Common myeloid progenitor, CD34-positive (primary cell): ENCODE data around the gene SEMG2.

Experiments used
- CTCF ChIA-PET: fragments of 350-600 bp; sonication (Branson Sonifier 250); formaldehyde crosslinking; loops from one replicate; lab custom pipeline; 2021; ENCODE audit warnings: antibody characterized with exemption; lab: Charles Lee
- POLR2A ChIA-PET: fragments of 350-600 bp; sonication (Branson Sonifier 250); formaldehyde crosslinking; loops from one replicate; lab custom pipeline; 2021; ENCODE audit warnings: antibody characterized with exemption; lab: Charles Lee
- DNase-seq, 3 donors: peaks; one replicate each; pipeline versions ENCODE4 v3.0.0 to v3.0.0-alpha.2; 2013
- H3K27ac ChIP-seq, 2 experiments: 1 replicate in 1 of 2; 2 replicates in 1 of 2; pipeline ENCODE4 v1.7.0; 2013; ENCODE audit warnings: inconsistent platforms in 2 of 2, low read length in 2 of 2, mild to moderate bottlenecking in 2 of 2, low read depth in 1 of 2, moderate library complexity in 1 of 2; ENCODE audit not compliant: severe bottlenecking in 2 of 2, insufficient read depth in 1 of 2, poor library complexity in 1 of 2
- H3K27me3 ChIP-seq, 5 experiments: replicated peaks in 2 of 5; 1 replicate in 3 of 5; 2 replicates in 2 of 5; pipeline versions ENCODE4 v1.6.1 to v1.7.0; 2013; ENCODE audit warnings: low read length in 4 of 5, mild to moderate bottlenecking in 2 of 5, moderate library complexity in 2 of 5, inconsistent platforms in 1 of 5; ENCODE audit not compliant: insufficient read depth in 5 of 5, control insufficient read depth in 4 of 5
- H3K36me3 ChIP-seq, 4 experiments: 1 replicate in 2 of 4; 2 replicates in 2 of 4; pipeline versions ENCODE4 v1.6.1 to v1.7.0; 2013; ENCODE audit warnings: low read length in 3 of 4, control low read depth in 1 of 4, mild to moderate bottlenecking in 1 of 4; ENCODE audit not compliant: control insufficient read depth in 4 of 4, insufficient read depth in 4 of 4
- H3K4me1 ChIP-seq, 4 experiments: 1 replicate in 3 of 4; 2 replicates in 1 of 4; pipeline versions ENCODE4 v1.6.1 to v1.7.1; 2013; ENCODE audit warnings: low read length in 3 of 4, mild to moderate bottlenecking in 3 of 4, control low read depth in 1 of 4, inconsistent platforms in 1 of 4, moderate library complexity in 1 of 4; ENCODE audit not compliant: control insufficient read depth in 4 of 4, insufficient read depth in 4 of 4; ENCODE audit errors: control extremely low read depth in 1 of 4
- H3K4me3 ChIP-seq, 7 experiments: 1 replicate in 4 of 7; 2 replicates in 3 of 7; pipeline versions ENCODE4 v1.5.1 to v1.7.0; 2013; ENCODE audit warnings: mild to moderate bottlenecking in 7 of 7, low read length in 6 of 7, moderate library complexity in 6 of 7, inconsistent platforms in 2 of 7, low read depth in 2 of 7, control low read depth in 1 of 7; ENCODE audit not compliant: insufficient read depth in 4 of 7, control insufficient read depth in 1 of 7; ENCODE audit errors: extremely low read depth in 1 of 7
- H3K9me3 ChIP-seq, 5 experiments: 1 replicate in 4 of 5; 2 replicates in 1 of 5; pipeline versions ENCODE4 v1.6.1 to v1.7.1; 2013; ENCODE audit warnings: low read length in 4 of 5, mild to moderate bottlenecking in 2 of 5, inconsistent platforms in 1 of 5, low read depth in 1 of 5, moderate library complexity in 1 of 5; ENCODE audit not compliant: control insufficient read depth in 4 of 5, insufficient read depth in 2 of 5; ENCODE audit errors: control extremely low read depth in 1 of 5
- WGBS: methylation state at CpG from one replicate; pipeline ENCODE4 v1.1.5; 2013; ENCODE audit not compliant: insufficient coverage; 5-methylcytosine and 5-hydroxymethylcytosine counted together

Gene SEMG2

GRCh38 chr20:45183084-45183483 lies 38.1 kb upstream of the SEMG2 start:
- Histone ChIP-seq H3K36me3 (no peaks in the 10 kb centered on the region), H3K4me3 (no peak overlapping the region), H3K27ac (no peak overlapping the region), H3K27me3 (peaks cover 0 to 2% (median 0%) of the 10 kb centered on the region in 5 experiments), H3K4me1 (no peaks in the 10 kb centered on the region), H3K9me3 (no peaks in the 10 kb centered on the region)
- CTCF ChIA-PET = no interaction called here
- WGBS = 100% methylated on average over 1 of the region's 2 CpGs
- POLR2A ChIA-PET = no interaction called here
- DNase-seq = no peak

DNA sequence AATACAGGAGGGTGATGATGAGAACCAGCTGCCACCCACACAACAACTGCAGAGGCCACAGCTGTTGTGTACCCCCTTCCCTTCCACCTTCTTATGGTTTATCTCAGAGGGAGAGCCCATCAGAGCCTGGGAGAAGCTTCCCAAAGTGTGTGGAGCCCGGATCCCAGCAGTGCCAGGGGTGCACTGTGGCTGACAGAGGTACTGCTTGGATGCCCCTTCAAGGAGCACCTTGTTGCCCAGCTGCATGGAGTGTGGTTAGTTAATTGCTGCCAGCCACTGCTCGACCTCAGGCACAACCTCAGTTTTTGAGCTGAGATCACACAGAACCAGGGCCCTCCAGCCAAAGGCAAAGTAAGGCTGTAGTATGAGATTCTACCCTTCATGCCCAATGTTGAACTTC lies 33.5 kb upstream of the SEMG2 start:
- whole genome bisulfite sequencing = 83% methylated on average over 2 of the region's 2 CpGs
- Histone ChIP-seq H3K36me3 (no peaks in the 10 kb centered on the region), H3K27ac (no peak overlapping the region), H3K4me3 (no peak overlapping the region), H3K9me3 (no peaks in the 10 kb centered on the region), H3K27me3 (peaks cover 0 to 9% (median 2%) of the 10 kb centered on the region in 5 experiments), H3K4me1 (no peaks in the 10 kb centered on the region)
- no peak for DNase-seq
- POLR2A ChIA-PET = no interaction called here
- CTCF ChIA-PET = interaction anchor here (1.3 kb wide), 1 partner anchor 88 kb away, joined by 3 read pairs; no protein-coding TSS in a partner anchor

DNA sequence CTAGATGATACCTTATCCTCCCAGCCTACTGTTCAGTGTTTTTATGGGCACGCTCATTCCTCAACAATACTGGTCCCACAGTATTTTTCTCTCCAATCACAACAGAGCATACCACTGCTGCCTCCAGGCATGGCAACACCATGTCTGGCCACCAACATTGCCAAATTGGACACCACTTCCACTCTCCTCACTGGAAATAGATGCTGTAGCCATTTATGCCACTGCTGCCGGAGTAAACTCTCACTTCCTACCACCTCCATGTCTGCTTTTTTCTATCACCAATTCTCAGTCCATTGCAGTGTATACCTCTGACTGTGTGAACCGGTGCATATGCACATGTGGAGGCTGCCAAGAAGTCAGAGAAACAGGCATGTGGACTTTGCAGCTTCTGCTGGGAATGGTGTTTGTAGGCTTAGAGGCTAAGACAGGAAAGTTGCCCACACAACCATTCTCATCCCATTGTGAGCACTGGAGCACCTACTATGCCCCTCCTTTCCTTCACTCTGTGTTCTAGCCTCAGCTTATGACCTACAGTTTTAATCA lies 32.0 kb upstream of the SEMG2 start:
- H3K4me3 ChIP-seq = no peak overlapping the region
- peaks cover 0 to 13% (median 2%) of the 10 kb centered on the region in 5 experiments for H3K27me3 ChIP-seq
- no peaks in the 10 kb centered on the region for H3K4me1 ChIP-seq
- no peak overlapping the region for H3K27ac ChIP-seq
- DNase-seq = no peak
- H3K36me3 ChIP-seq = no peaks in the 10 kb centered on the region
- ChIA-PET POLR2A (no interaction called here), CTCF (no interaction called here)
- no peaks in the 10 kb centered on the region for H3K9me3 ChIP-seq
- WGBS = 92% methylated on average over 2 of the region's 3 CpGs

GRCh38 chr20:45189861-45190260 lies 31.3 kb upstream of the SEMG2 start:
- no peak for DNase-seq
- Histone ChIP-seq H3K27ac (no peak overlapping the region), H3K4me1 (no peaks in the 10 kb centered on the region), H3K27me3 (peaks cover 0 to 13% (median 2%) of the 10 kb centered on the region in 5 experiments), H3K9me3 (no peaks in the 10 kb centered on the region), H3K36me3 (no peaks in the 10 kb centered on the region), H3K4me3 (no peak overlapping the region)
- POLR2A ChIA-PET = no interaction called here
- CTCF ChIA-PET = no interaction called here
- WGBS = 83% methylated on average over 2 of the region's 3 CpGs

DNA sequence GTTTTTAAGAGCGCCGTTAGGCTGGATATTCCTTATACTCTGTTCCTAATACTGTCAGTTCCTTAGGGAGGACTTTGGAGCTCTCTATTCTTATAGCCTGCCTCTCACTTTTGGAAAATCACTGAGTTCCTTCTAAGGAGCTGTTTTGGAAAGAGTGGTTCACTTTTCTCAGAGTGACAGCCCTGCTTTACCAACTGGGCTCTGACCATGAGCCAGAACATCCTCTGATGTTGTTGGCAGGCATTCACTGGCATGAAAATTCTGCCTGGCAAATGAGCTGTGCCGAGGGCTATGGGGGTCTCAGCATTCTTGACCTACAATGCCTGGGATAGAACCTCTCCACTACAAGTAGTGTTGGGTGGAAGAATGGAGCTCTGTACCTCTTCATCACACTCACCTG lies 29.2 kb upstream of the SEMG2 start:
- no peak for DNase-seq
- Histone ChIP-seq H3K36me3 (no peaks in the 10 kb centered on the region), H3K27me3 (peaks cover 0 to 13% (median 2%) of the 10 kb centered on the region in 5 experiments), H3K9me3 (no peaks in the 10 kb centered on the region), H3K4me3 (no peak overlapping the region), H3K4me1 (no peaks in the 10 kb centered on the region), H3K27ac (no peak overlapping the region)
- CTCF ChIA-PET = no interaction called here
- 100% methylated on average over 2 of the region's 3 CpGs for WGBS
- POLR2A ChIA-PET = no interaction called here

GRCh38 chr20:45193331-45193730 lies 27.8 kb upstream of the SEMG2 start:
- POLR2A ChIA-PET = no interaction called here
- 100% methylated on average over 1 of the region's 2 CpGs for WGBS

GRCh38 chr20:45206725-45207124 lies 14.4 kb upstream of the SEMG2 start, which contains the start of gene SEMG1:
TSS of gene SEMG1 (plus strand) at chr20:45207033. CDS start at chr20:45207054, 21 bp downstream.
- H3K9me3 ChIP-seq = peaks cover 0 to 4% (median 0%) of the 10 kb centered on the region in 5 experiments
- ChIA-PET POLR2A (no interaction called here), CTCF (no interaction called here)

More at GRCh38 chr20:45193331-45193730, 27.8 kb upstream of the SEMG2 start:
- CTCF ChIA-PET = no interaction called here
- Histone ChIP-seq H3K4me1 (no peaks in the 10 kb centered on the region), H3K4me3 (no peak overlapping the region), H3K27ac (no peak overlapping the region), H3K9me3 (no peaks in the 10 kb centered on the region), H3K27me3 (peaks cover 0 to 11% (median 2%) of the 10 kb centered on the region in 5 experiments), H3K36me3 (no peaks in the 10 kb centered on the region)
- no peak for DNase-seq

More at GRCh38 chr20:45206725-45207124, 14.4 kb upstream of the SEMG2 start, which contains the start of gene SEMG1:
- peak; percentile 12 to 49 (median 37) for DNase-seq
- Histone ChIP-seq H3K36me3 (no peaks in the 10 kb centered on the region), H3K4me1 (peaks cover 0 to 11% (median 1%) of the 10 kb centered on the region in 4 experiments), H3K4me3 (peak within 1 kb of the TSS in 1 of 7 experiments; percentile 12), H3K27ac (no peak within 1 kb of the TSS), H3K27me3 (peaks cover 0 to 4% (median 0%) of the 10 kb centered on the region in 5 experiments)
- WGBS = no CpG with 5 or more reads among the region's 1 CpG
